GM12878 (cell line): Measurements from ENCODE around the gene PLEKHA6. TPM values are rescaled to one million over a fixed set of nuclear protein-coding genes. Genes with fewer than 3 reads are reported as not detected.

Experiments used
- ATAC-seq: fragments of 200-7000 bp; cut with Tn5 transposase; 3 replicates; pipeline ENCODE4 v1.9.1; 2020; ENCODE audit warnings: mild to moderate bottlenecking, moderate library complexity
- BruUV-seq: library from RNA; stranded (reverse); fragments of 400-500 nt; replicated peaks from 2 replicates; lab custom pipeline; 2021; lab: Mats Ljungman, UMichigan
- CTCF ChIA-PET: fragments of 300-600 bp; sonication (Branson Sonifier 250); formaldehyde crosslinking; extraction: SDS; loops from one replicate; lab custom pipeline; 2021; ENCODE audit warnings: inconsistent platforms; lab: Yijun Ruan, JAX
- POLR2A ChIA-PET: fragments of 350-600 bp; formaldehyde crosslinking; extraction: SDS; loops from one replicate; lab custom pipeline; 2021; ENCODE audit warnings: inconsistent platforms; lab: Charles Lee
- RAD21 ChIA-PET: fragments of 300-600 bp; sonication (Branson Sonifier 250); formaldehyde crosslinking; loops from one replicate; lab custom pipeline; 2023; ENCODE audit warnings: antibody characterized with exemption; ENCODE audit not compliant: unreplicated experiment; lab: Charles Lee
- SMC1A ChIA-PET: fragments of 300-600 bp; sonication (Branson Sonifier 250); formaldehyde crosslinking; loops from one replicate; lab custom pipeline; 2023; ENCODE audit not compliant: unreplicated experiment, uncharacterized antibody; lab: Charles Lee
- DNase-seq: peaks from one replicate; pipeline ENCODE4 v3.0.0-alpha.2; 2011; ENCODE audit warnings: low read depth, low spot score
- FAIRE-seq: peaks from 3 replicates; lab custom pipeline; 2011; peaks lifted over from hg19 to GRCh38; lab: Jason Lieb, UNC
- H2AFZ ChIP-seq: 2 replicates; pipeline ENCODE4 v1.6.0; 2011; ENCODE audit warnings: low read depth, low read length, control low read depth; ENCODE audit not compliant: control insufficient read depth
- H3K27ac ChIP-seq: 2 replicates; pipeline ENCODE4 v1.5.1; 2011; ENCODE audit warnings: control low read depth; ENCODE audit not compliant: control insufficient read depth, insufficient read depth
- H3K27me3 ChIP-seq, 2 experiments: replicated peaks in 1 of 2; 2 replicates each; pipeline versions ENCODE4 v1.6.0 to v1.6.1; 2011; ENCODE audit warnings: low read length in 1 of 2; ENCODE audit not compliant: control insufficient read depth in 2 of 2, insufficient read depth in 2 of 2
- H3K36me3 ChIP-seq, 2 experiments: 2 replicates each; pipeline ENCODE4 v1.5.1; 2011; ENCODE audit warnings: low read length in 1 of 2; ENCODE audit not compliant: control insufficient read depth in 2 of 2, insufficient read depth in 2 of 2
- H3K4me1 ChIP-seq: 2 replicates; pipeline ENCODE4 v1.6.1; 2011; ENCODE audit warnings: mild to moderate bottlenecking, low read length, moderate library complexity, mixed read lengths; ENCODE audit not compliant: control insufficient read depth, insufficient read depth
- H3K4me2 ChIP-seq: 2 replicates; pipeline ENCODE4 v1.6.0; 2011; ENCODE audit warnings: control low read depth; ENCODE audit not compliant: control insufficient read depth, insufficient read depth
- H3K4me3 ChIP-seq: fragments of 200-600 bp; sonication (generic); 2 replicates; pipeline ENCODE4 v1.5.1; 2016
- H3K79me2 ChIP-seq: 2 replicates; pipeline ENCODE4 v1.6.0; 2011; ENCODE audit warnings: low read length; ENCODE audit not compliant: control insufficient read depth, insufficient read depth
- H3K9ac ChIP-seq: 2 replicates; pipeline ENCODE4 v1.8.0; 2011; ENCODE audit warnings: low read length, control low read depth, mixed read lengths; ENCODE audit not compliant: control insufficient read depth, insufficient read depth
- H3K9me3 ChIP-seq: replicated peaks from 3 replicates; pipeline ENCODE4 v1.5.1; 2011; ENCODE audit warnings: mild to moderate bottlenecking, low read length; ENCODE audit not compliant: control insufficient read depth, insufficient read depth
- H4K20me1 ChIP-seq: 2 replicates; pipeline ENCODE4 v1.6.0; 2011; ENCODE audit not compliant: control insufficient read depth, insufficient read depth
- IRF4 ChIP-seq: IDR thresholded peaks from 2 replicates; pipeline ENCODE4 v1.6.1; 2011; ENCODE audit warnings: low read depth, low read length
- POLR2AphosphoS5 ChIP-seq: IDR thresholded peaks from 2 replicates; pipeline ENCODE4 v1.6.1; 2011; ENCODE audit warnings: mild to moderate bottlenecking, low read length, inconsistent platforms
- RAD21 ChIP-seq: IDR thresholded peaks from 2 replicates; pipeline ENCODE4 v1.6.1; 2011; ENCODE audit warnings: mild to moderate bottlenecking, low read depth, low read length, moderate library complexity; ENCODE audit not compliant: insufficient read depth
- WRNIP1 ChIP-seq: IDR thresholded peaks from 2 replicates; pipeline ENCODE4 v1.6.1; 2011; ENCODE audit warnings: low read depth, low read length, improper control_type of control experiment, borderline replicate concordance
- ZNF217 ChIP-seq: fragments of 450-650 bp; IDR thresholded peaks from 2 replicates; pipeline ENCODE4 v1.6.1; 2017; ENCODE audit warnings: antibody characterized with exemption, mild to moderate bottlenecking
- WGBS: methylation state at CpG from one replicate; pipeline ENCODE4 v1.1.6; 2016; ENCODE audit warnings: low lambda C conversion rate; ENCODE audit not compliant: insufficient replicate concordance, insufficient coverage; ENCODE audit errors: missing lambda C conversion rate; 5-methylcytosine and 5-hydroxymethylcytosine counted together
- in situ Hi-C: fragments of 300-500 bp; cut with MboI; formaldehyde crosslinking; loops from 9 replicates; pipeline ENCODE4 v1.14.3; 2018; ENCODE audit warnings: mixed read lengths
- intact Hi-C: fragments of 100-400 bp; cut with micrococcal nuclease; formaldehyde crosslinking; loops from one replicate; pipeline ENCODE4 v1.14.2; 2022; ENCODE audit not compliant: unreplicated experiment
- polyA plus RNA-seq, 11 experiments: library from polyadenylated mRNA; depleted of rRNA in 4 of 11; unstranded in 6 of 11; stranded (reverse) in 5 of 11; fragments of >200 nt; fragmentation: Nextera tagmentation in 4 of 11; fragmentation: Illumina TruSeq in 1 of 11; extraction: Ambion mirVana in 4 of 11; extraction: Trizol in 1 of 11; gene quantifications; 1 replicate in 1 of 11; 2 replicates in 10 of 11; pipeline versions ENCODE4 v1.2.1 to v1.2.3, GENCODE V29; 2011 to 2016; ENCODE audit warnings: inconsistent platforms in 2 of 11, missing spikeins in 2 of 11, low read depth in 1 of 11
- total RNA-seq, 4 experiments: library from RNA; depleted of rRNA in 3 of 4; stranded (reverse); fragments of >200 nt in 3 of 4; fragmentation: Illumina TruSeq in 1 of 4; extraction: Trizol in 1 of 4; gene quantifications; 2 replicates each; pipeline versions ENCODE4 v1.2.1 to v1.2.3, GENCODE V29; 2013 to 2021

Gene PLEKHA6
- total and polyA plus RNA-seq, 10 of the 15 experiments (the other 5 are each of a cell fraction or from before 2014, with no cell fraction given) = 0.04 to 0.81 (median 0.19) TPM; not detected in 4

GRCh38 chr1:204402391-204402790 is 42.7 kb upstream of the PLEKHA6 start:
- intact Hi-C loops = no loop called here
- ChIA-PET CTCF (interaction anchor here (0.6 to 6.8 kb wide), 4 partner anchors 8 to 101 kb away, joined by 3 to 109 read pairs (median 4); partner anchors contain the start of gene PLEKHA6), SMC1A (interaction anchor here (1.0 to 2.2 kb wide), 2 partner anchors 22 to 101 kb away, joined by 4 to 11 read pairs; no protein-coding TSS in a partner anchor), RAD21 (interaction anchor here (10.1 kb wide), 1 partner anchor 24 kb away, joined by 133 read pairs; no protein-coding TSS in a partner anchor)
- H3K36me3 ChIP-seq = peaks cover 11 to 26% of the 10 kb centered on the region in 2 experiments
- DNase-seq (no peak), ATAC-seq (peak; percentile 10; the same call in 1 of the 3 replicates)
- H3K27me3 ChIP-seq = no peaks in the 10 kb centered on the region
- peaks cover 43% of the 10 kb centered on the region for H3K79me2 ChIP-seq
- H3K4me3 ChIP-seq = no peak overlapping the region
- TF ChIP-seq POLR2AphosphoS5 (0 out of 2 replicates have a peak, but pooled peaks have one; percentile 36), IRF4 (no peak), RAD21 (no peak), ZNF217 (no peak)
- TF ChIP-seq, all 136 proteins: peak for 1
- BruUV-seq = no TSS peak
- Histone ChIP-seq H3K4me2 (no peak overlapping the region), H3K9me3 (no peaks in the 10 kb centered on the region), H2AFZ (no peak overlapping the region), H3K4me1 (no peaks in the 10 kb centered on the region), H3K9ac (no peak overlapping the region), H4K20me1 (no peaks in the 10 kb centered on the region), H3K27ac (no peak overlapping the region)
- in situ Hi-C loops = no loop called here
- POLR2A ChIA-PET = no interaction called here
- 95% methylated on average over 4 of the region's 4 CpGs for WGBS
- no peak for FAIRE-seq

- no peak for TF ChIP-seq WRNIP1
- Histone ChIP-seq H3K9me3 (no peaks in the 10 kb centered on the region), H3K27ac (no peak overlapping the region), H3K4me2 (no peak overlapping the region), H3K79me2 (peaks cover 36% of the 10 kb centered on the region), H2AFZ (no peak overlapping the region), H4K20me1 (no peaks in the 10 kb centered on the region), H3K4me3 (no peak overlapping the region), H3K27me3 (no peaks in the 10 kb centered on the region), H3K4me1 (no peaks in the 10 kb centered on the region), H3K9ac (no peak overlapping the region), H3K36me3 (peaks cover 11 to 26% of the 10 kb centered on the region in 2 experiments)
- ATAC-seq (no peak), FAIRE-seq (no peak), DNase-seq (no peak)
- SMC1A ChIA-PET = interaction anchor here (0.7 to 2.2 kb wide), 5 partner anchors 10 to 102 kb away, joined by 3 to 11 read pairs (median 4); no protein-coding TSS in a partner anchor
- CTCF ChIA-PET = interaction anchor here (0.6 to 11.2 kb wide), 9 partner anchors 8 to 239 kb away, joined by 3 to 297 read pairs (median 4); partner anchors contain the start of gene PLEKHA6
- WGBS = 98% methylated on average over 3 of the region's 3 CpGs
- intact Hi-C loops = no loop called here
- POLR2A ChIA-PET = no interaction called here
- in situ Hi-C loops = no loop called here
- no TSS peak for BruUV-seq
- RAD21 ChIA-PET = interaction anchor here (10.1 kb wide), 1 partner anchor 24 kb away, joined by 133 read pairs; no protein-coding TSS in a partner anchor
Measured at GRCh38 chr1:204401730-204402129, 42.0 kb upstream of the PLEKHA6 start.
